Activated gamma-delta T cell treated with Interleukin-2 at 50 U/mL for 16 hours (primary cell): ENCODE data around the gene ZFYVE28.

Experiments
- DNase-seq: peaks from one replicate; pipeline ENCODE4 v3.0.0-alpha.2; 2020

The ZFYVE28 gene

GRCh38 chr4:2365054-2365912, 53.2 kb downstream of the ZFYVE28 start:
- no peak for DNase-seq

- peak; percentile 47 for DNase-seq
These were observed 53.8 kb downstream of the ZFYVE28 start for GRCh38 chr4:2364654-2365053.

- DNase-seq = no peak
These were observed 54.3 kb downstream of the ZFYVE28 start for GRCh38 chr4:2363951-2364653.

- DNase-seq = no peak
These were observed 55.3 kb downstream of the ZFYVE28 start for GRCh38 chr4:2363056-2363721.

- DNase-seq = no peak
These were observed 56.0 kb downstream of the ZFYVE28 start for GRCh38 chr4:2362266-2363055.

GRCh38 chr4:2361366-2362265, 56.8 kb downstream of the ZFYVE28 start:
- DNase-seq = no peak

GRCh38 chr4:2360396-2360730, 58.1 kb downstream of the ZFYVE28 start:
- DNase-seq = no peak

GRCh38 chr4:2359591-2360395, 58.7 kb downstream of the ZFYVE28 start:
- DNase-seq = no peak

- no peak for DNase-seq
These were observed 60.4 kb downstream of the ZFYVE28 start for GRCh38 chr4:2357821-2358745.

GRCh38 chr4:2356123-2357069, 62.0 kb downstream of the ZFYVE28 start:
- DNase-seq = no peak

GRCh38 chr4:2354760-2355159, 63.7 kb downstream of the ZFYVE28 start:
- DNase-seq = peak; percentile 29

GRCh38 chr4:2354118-2354517, 64.3 kb downstream of the ZFYVE28 start:
- DNase-seq = peak; percentile 35

- no peak for DNase-seq
These were observed 65.0 kb downstream of the ZFYVE28 start for GRCh38 chr4:2353222-2354107.

GRCh38 chr4:2352729-2353221, 65.7 kb downstream of the ZFYVE28 start:
- DNase-seq = no peak

- DNase-seq = no peak
These were observed 66.3 kb downstream of the ZFYVE28 start for GRCh38 chr4:2352171-2352570.

- DNase-seq = no peak
These were observed 67.5 kb downstream of the ZFYVE28 start for GRCh38 chr4:2350982-2351381.

- DNase-seq = no peak
These were observed 69.7 kb downstream of the ZFYVE28 start for GRCh38 chr4:2348786-2349185.
